Thyroid gland (tissue), 4 donors: ENCODE results near the gene CCDC61. TPM values are rescaled to one million over a fixed set of nuclear protein-coding genes. Genes with fewer than 3 reads are reported as not detected.

Experiments used
- DNase-seq, 2 donors: peaks; one replicate each; pipeline ENCODE4 v3.0.0-alpha.2; 2019
- H3K27ac ChIP-seq, 3 donors: fragments of 200-600 bp; sonication (generic); 1 replicate in 2 of 3; 2 replicates in 1 of 3; pipeline ENCODE4 v1.5.1; 2016 to 2019; ENCODE audit warnings: mild to moderate bottlenecking in 1 of 3, moderate library complexity in 1 of 3
- H3K27me3 ChIP-seq: fragments of 200-600 bp; sonication (generic); one replicate; pipeline ENCODE4 v1.5.1; 2019
- H3K36me3 ChIP-seq, 2 donors: fragments of 200-600 bp; sonication (generic); one replicate each; pipeline ENCODE4 v1.5.1; 2016 to 2019
- H3K4me1 ChIP-seq, 2 donors: fragments of 200-600 bp; sonication (generic); one replicate each; pipeline ENCODE4 v1.5.1; 2017 to 2019
- H3K4me3 ChIP-seq, 3 donors: fragments of 200-600 bp; sonication (generic); replicated peaks in 1 of 3; 1 replicate in 2 of 3; 2 replicates in 1 of 3; pipeline ENCODE4 v1.5.1; 2016; ENCODE audit warnings: mild to moderate bottlenecking in 1 of 3
- H3K9me3 ChIP-seq: fragments of 200-600 bp; sonication (generic); one replicate; pipeline ENCODE4 v1.5.1; 2017
- CTCF ChIP-seq, 6 experiments: fragments of 200-600 bp in 3 of 6; fragments of 450-650 bp in 3 of 6; sonication (generic) in 3 of 6; IDR thresholded peaks; one replicate each; pipeline ENCODE4 v1.5.1; 2016 to 2019; ENCODE audit warnings: antibody characterized with exemption in 6 of 6, mild to moderate bottlenecking in 2 of 6, inconsistent platforms in 1 of 6, moderate library complexity in 1 of 6
- POLR2A ChIP-seq, 2 donors: fragments of 450-650 bp; IDR thresholded peaks; one replicate each; pipeline ENCODE4 v1.6.1; 2017; ENCODE audit warnings: antibody characterized with exemption in 2 of 2, mild to moderate bottlenecking in 2 of 2, moderate library complexity in 1 of 2
- WGBS, 2 donors: methylation state at CpG; one replicate each; pipeline ENCODE4 v1.1.5; 2017; 5-methylcytosine and 5-hydroxymethylcytosine counted together
- intact Hi-C: fragments of 100-400 bp; cut with DNase I; formaldehyde crosslinking; loops from one replicate; pipeline ENCODE4 v1.15.1; 2023
- total RNA-seq, 4 donors: library from RNA; depleted of rRNA; stranded (reverse); fragments of >200 nt; gene quantifications; one replicate each; pipeline ENCODE4 v1.2.3, GENCODE V29; 2016

The CCDC61 gene
- total RNA-seq, 4 donors from 2014 or later: 8.5 to 12.4 (median 9.8) TPM

GRCh38 chr19:45998834-45999233 is 3.6 kb downstream of the CCDC61 start:
- H3K4me1 ChIP-seq: peaks cover 6 to 26% of the 10 kb centered on the region in 2 donors

GRCh38 chr19:45999653-46000121 is 4.4 kb downstream of the CCDC61 start:
- Histone ChIP-seq H3K9me3 (no peaks in the 10 kb centered on the region), H3K4me1 (peaks cover 6 to 26% of the 10 kb centered on the region in 2 donors), H3K36me3 (no peaks in the 10 kb centered on the region), H3K27me3 (no peaks in the 10 kb centered on the region), H3K27ac (no peak overlapping the region), H3K4me3 (no peak overlapping the region)
- intact Hi-C loops: no loop called here
- DNase-seq: no peak
- WGBS, 2 donors: 21 to 23% methylated on average over 14 of the region's 14 CpGs
- TF ChIP-seq CTCF (IDR thresholded peaks at IDR 0.05) (no peak), POLR2A (IDR thresholded peaks at IDR 0.05) (no peak)

More at GRCh38 chr19:45998834-45999233, 3.6 kb downstream of the CCDC61 start:
- no peaks in the 10 kb centered on the region for H3K27me3 ChIP-seq
- TF ChIP-seq POLR2A (IDR thresholded peaks at IDR 0.05) (no peak), CTCF (IDR thresholded peaks at IDR 0.05) (no peak)
- H3K36me3 ChIP-seq: no peaks in the 10 kb centered on the region
- no peak for DNase-seq
- intact Hi-C loops: no loop called here
- 95 to 97% methylated on average over 4 of the region's 4 CpGs for WGBS, 2 donors
- no peaks in the 10 kb centered on the region for H3K9me3 ChIP-seq
- no peak overlapping the region for H3K27ac ChIP-seq
- no peak overlapping the region for H3K4me3 ChIP-seq

GRCh38 chr19:46000491-46001246 is 5.4 kb downstream of the CCDC61 start:
- DNase-seq: peak; percentile 26 to 41
- no peak for TF ChIP-seq CTCF (IDR thresholded peaks at IDR 0.05)
- TF ChIP-seq POLR2A (IDR thresholded peaks at IDR 0.05): no peak
- intact Hi-C loops: no loop called here
- no peaks in the 10 kb centered on the region for H3K9me3 ChIP-seq
- 7 to 10% methylated on average over 29 to 30 of the region's 34 CpGs for WGBS, 2 donors
- no peak overlapping the region for H3K27ac ChIP-seq
- no peak overlapping the region for H3K4me3 ChIP-seq
- H3K27me3 ChIP-seq: no peaks in the 10 kb centered on the region
- H3K4me1 ChIP-seq: peaks cover 6 to 25% of the 10 kb centered on the region in 2 donors
- no peaks in the 10 kb centered on the region for H3K36me3 ChIP-seq

- Histone ChIP-seq H3K4me1 (peaks cover 0 to 15% of the 10 kb centered on the region in 2 donors), H3K4me3 (no peak overlapping the region), H3K9me3 (no peaks in the 10 kb centered on the region), H3K27me3 (no peaks in the 10 kb centered on the region), H3K27ac (no peak overlapping the region), H3K36me3 (no peaks in the 10 kb centered on the region)
- intact Hi-C loops: no loop called here
- TF ChIP-seq POLR2A (IDR thresholded peaks at IDR 0.05) (no peak), CTCF (IDR thresholded peaks at IDR 0.05) (no peak)
- DNase-seq: no peak
- 88 to 97% methylated on average over 14 to 15 of the region's 15 CpGs for WGBS, 2 donors
These were observed 7.5 kb downstream of the CCDC61 start for GRCh38 chr19:46002678-46003275.

GRCh38 chr19:46006411-46006810 is 11.1 kb downstream of the CCDC61 start:
- Histone ChIP-seq H3K36me3 (no peaks in the 10 kb centered on the region), H3K4me1 (peaks cover 0 to 3% of the 10 kb centered on the region in 2 donors), H3K27me3 (no peaks in the 10 kb centered on the region), H3K4me3 (no peak overlapping the region), H3K27ac (no peak overlapping the region), H3K9me3 (no peaks in the 10 kb centered on the region)
- WGBS, 2 donors: 95 to 100% methylated on average over 4 to 13 of the region's 13 CpGs
- intact Hi-C loops: no loop called here
- TF ChIP-seq POLR2A (IDR thresholded peaks at IDR 0.05) (no peak), CTCF (IDR thresholded peaks at IDR 0.05) (no peak)
- DNase-seq: no peak
